Measurements from ENCODE around the gene C11orf52.
"Not testable (repeated sequence)": the region's sequence is repeated elsewhere in the genome, so short reads cannot be mapped to it uniquely, and the experiment has no call there.

The C11orf52 gene

DNA sequence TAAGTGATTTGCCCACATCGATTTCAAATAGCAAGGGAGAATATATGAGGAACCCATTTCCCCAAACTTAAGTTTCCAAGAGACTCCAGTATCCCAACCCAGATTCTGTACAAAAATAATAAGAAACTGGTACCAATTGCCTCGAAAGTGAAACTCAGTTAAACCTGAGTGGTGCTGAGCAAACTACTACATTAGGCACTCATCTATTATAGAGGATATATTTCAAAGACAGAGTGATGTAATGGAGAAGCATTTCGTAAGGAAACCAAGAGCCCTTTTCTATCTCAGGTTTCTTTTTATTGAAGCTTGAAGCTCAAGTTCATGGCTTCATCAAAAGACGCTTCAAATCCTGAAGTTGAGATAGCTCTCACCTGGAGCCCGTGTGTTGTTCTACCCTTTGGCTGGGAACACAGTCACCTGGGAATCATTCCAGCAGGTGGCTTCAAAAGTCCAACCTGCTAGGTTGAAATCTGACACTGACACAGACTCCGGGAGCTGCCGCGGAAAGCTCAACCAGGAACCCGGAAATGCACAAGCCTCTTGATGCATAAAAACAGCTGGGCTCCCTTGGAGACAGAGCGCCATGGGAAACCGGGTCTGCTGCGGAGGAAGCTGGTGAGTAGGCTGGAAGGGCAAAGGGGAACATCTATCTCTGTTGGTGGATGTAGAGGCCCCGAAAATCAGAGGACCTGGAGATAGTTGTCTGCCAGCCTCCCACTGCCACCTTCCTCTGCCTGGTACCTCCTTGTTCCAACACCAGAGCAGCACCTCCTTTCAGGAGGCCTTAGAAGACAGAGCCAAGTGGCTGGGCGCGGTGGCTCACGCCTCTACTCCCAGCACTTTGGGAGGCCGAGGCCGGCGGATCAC is at the start of gene C11orf52:
TSS of gene C11orf52 (plus strand) at position 524 of the 867 bp plus-strand sequence. CDS start at position 584, 60 bp downstream.
- DNase-seq (ENCODE audit: low read depth), result no peak

- no peak for DNase-seq (ENCODE audit: low read depth)
Measured at GRCh38 chr11:111870113-111870512, 48.6 kb upstream of the C11orf52 start.

DNA sequence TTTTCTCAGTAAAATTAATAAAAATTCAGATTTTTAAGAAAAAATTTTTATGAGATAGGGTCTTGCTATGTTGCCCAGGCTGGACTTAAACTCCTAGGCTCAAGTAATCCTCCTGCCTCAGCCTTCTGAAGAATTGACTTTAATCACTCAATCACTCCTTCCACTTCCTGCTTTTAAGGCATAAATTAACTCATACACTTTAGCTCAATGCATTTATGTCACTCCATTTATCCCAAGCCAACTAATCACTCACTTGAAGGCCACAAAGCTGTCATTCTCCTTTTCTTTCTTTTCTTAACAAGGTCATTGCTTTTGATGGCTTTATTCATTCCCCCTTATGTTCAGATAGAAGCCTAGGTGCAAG is 48.2 kb upstream of the C11orf52 start:
- no peak for DNase-seq (ENCODE audit: low read depth)

DNA sequence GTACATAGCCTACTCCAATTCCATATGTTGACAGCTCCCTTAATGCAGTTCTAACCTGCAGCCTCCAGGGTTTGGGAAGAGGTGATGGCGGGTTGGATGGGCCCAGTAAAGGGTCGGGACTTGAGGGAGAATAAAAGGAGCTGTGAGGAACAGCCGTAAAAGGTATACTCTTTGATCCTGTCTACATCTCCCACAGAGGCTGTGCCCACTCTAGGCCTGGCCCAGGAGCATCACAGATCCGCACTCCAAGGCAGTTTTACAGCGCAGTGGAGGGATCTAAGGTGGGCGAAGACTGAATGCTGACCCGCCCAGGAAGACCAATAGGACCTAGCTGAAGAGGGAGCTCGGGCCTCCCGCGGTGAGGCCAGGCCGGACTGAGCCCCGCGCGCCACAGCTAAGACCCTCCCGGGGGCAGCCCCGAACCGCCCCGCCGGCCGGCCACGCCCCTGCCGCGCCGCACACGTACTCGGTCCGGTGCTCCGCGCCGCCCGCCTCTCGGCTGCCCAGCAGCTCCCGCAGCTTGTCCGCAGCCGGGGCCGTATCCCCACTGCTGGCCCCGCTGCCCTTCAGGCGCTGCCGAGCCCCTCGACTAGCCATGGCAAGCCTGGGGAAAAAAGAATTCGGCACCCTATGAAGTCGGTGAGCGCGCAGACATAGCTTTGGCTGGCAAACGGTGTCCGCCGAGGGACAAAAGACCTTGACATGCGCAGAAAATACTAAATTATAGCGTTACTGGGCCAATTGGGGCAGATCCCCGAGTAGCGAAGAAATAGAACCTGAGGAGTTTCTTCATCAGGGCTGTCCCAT is 47.6 kb upstream of the C11orf52 start, which contains the start of gene ALG9:
TSS of gene ALG9 (minus strand) at position 696 of the 807 bp plus-strand sequence. CDS start at position 597, 99 bp downstream.
- DNase-seq (ENCODE audit: low read depth), result peak; percentile 66

GRCh38 chr11:111871693-111872161 is 47.0 kb upstream of the C11orf52 start:
- no peak for DNase-seq (ENCODE audit: low read depth)

- DNase-seq (ENCODE audit: low read depth), result no peak
Measured at GRCh38 chr11:111878385-111878848, 40.3 kb upstream of the C11orf52 start.

DNA sequence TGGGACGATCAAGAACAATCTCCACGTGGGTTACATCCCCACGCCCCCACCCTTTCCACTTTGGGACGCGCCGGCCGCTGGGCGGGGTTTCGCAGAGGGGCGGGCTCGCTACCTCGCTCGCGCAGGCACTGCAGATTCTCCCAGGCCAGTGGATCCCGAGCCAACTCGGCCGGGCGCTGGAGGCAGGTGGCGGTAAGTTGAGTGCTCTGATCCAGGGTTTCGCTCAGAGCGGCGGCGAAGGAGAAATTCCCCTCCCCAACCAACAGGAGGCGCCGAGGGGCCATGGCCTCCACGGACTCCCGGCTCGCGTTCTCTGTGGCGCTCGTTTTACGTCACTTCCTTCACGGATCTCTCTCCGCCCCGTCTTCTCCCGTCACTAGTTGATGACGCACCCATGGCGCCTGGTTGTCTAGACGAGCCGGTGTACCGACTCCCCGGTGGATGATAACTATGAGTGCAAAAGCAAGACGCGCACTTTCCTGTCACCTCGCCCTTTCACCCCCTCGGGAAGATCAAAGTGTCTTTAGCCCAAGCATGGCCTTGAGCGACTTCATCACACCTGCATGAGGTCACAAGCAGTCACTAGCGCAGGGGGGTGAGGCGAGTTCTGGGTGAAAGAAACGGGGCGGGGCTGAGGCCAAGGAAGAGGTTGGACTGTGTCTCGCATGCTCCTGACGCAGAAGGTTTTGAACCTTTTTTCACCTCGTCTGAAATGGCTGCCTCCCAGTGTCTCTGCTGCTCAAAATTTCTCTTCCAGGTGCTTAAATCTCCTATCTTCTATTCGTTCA is 39.7 kb upstream of the C11orf52 start, which contains the start of the genes CFAP68 and FDXACB1:
TSS of gene CFAP68 (plus strand) at position 693 of the 788 bp plus-strand sequence. CDS start at position 713, 20 bp downstream.
TSS of gene FDXACB1 (minus strand) at position 317 of the 788 bp plus-strand sequence. CDS start at position 284, 33 bp downstream.
- DNase-seq (ENCODE audit: low read depth), result peak; percentile 93

GRCh38 chr11:111879637-111879960 is 39.1 kb upstream of the C11orf52 start:
- DNase-seq (ENCODE audit: low read depth), result no peak

GRCh38 chr11:111882202-111882601 is 36.5 kb upstream of the C11orf52 start:
- DNase-seq (ENCODE audit: low read depth), result no peak

GRCh38 chr11:111885053-111885452 is 33.7 kb upstream of the C11orf52 start:
- DNase-seq (ENCODE audit: low read depth), result not testable (repeated sequence)

DNA sequence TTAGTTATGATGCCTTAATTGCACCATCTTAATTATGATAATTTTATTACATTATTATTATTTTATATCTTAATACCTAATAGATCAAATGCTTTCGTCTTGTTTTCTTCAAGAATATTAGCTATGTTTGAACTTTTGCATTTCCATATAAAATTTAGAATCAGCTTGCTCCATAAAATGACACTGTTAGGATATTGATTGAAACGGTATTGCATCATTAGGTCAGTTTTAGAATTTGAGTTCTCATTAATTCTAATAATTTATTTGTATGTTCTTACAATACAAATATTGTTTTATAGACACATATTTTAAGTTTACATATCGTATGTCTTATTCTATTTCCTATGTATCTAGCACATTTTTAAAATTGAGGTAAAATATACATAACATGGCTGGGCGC is 32.7 kb upstream of the C11orf52 start:
- no peak for DNase-seq (ENCODE audit: low read depth)

- no peak for DNase-seq (ENCODE audit: low read depth)
Measured at GRCh38 chr11:111886844-111887243, 31.9 kb upstream of the C11orf52 start.

GRCh38 chr11:111905411-111905810 is 13.3 kb upstream of the C11orf52 start:
- no peak for DNase-seq (ENCODE audit: low read depth)

DNA sequence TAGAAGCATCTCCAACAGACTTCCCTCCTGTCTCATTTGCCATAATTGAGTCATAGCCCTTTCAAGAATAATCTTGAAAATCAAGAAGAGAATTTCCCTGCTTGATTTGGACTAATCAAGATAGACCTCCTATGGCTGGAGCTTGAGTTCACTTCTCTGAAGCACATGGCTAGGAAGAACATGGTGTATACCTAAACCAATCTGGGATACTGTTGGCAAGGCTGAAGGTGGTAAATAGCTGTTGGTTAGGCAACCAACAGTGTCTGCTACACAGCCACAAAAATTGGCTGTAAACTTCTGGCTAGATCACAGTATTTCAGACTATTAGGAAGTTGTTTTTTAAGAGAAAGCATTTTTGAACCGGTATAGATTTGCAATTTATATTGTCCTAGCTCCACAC is 12.0 kb upstream of the C11orf52 start:
- DNase-seq (ENCODE audit: low read depth), result no peak

GRCh38 chr11:111908639-111909305 is 9.9 kb upstream of the C11orf52 start:
- no peak for DNase-seq (ENCODE audit: low read depth)

- no peak for DNase-seq (ENCODE audit: low read depth)
Measured at GRCh38 chr11:111909378-111909777, 9.3 kb upstream of the C11orf52 start.

- no peak for DNase-seq (ENCODE audit: low read depth)
Measured at GRCh38 chr11:111910676-111911562, 7.8 kb upstream of the C11orf52 start.

GRCh38 chr11:111911563-111912401 is 6.9 kb upstream of the C11orf52 start, which contains the start of gene CRYAB:
TSS of gene CRYAB (minus strand) at chr11:111911770. CDS start at chr11:111911724, 46 bp downstream.
- no peak for DNase-seq (ENCODE audit: low read depth)

DNA sequence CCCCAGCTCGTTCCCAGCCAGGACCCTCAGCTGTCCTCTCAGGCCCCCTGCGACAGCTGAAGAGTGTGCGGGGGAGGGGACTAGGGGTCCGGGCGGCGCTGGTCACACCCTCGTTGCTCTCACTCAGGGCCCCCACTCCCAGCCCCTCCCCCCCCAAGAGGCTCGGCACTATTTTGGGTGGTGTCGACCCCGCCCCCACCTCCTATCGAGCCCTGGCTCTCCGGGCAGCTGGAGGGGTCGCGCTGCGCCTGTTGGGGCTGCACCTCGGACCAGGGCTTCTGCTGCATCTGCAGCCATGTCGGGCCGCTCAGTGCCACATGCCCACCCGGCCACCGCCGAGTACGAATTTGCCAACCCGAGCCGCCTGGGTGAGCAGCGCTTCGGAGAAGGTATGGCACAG is 6.2 kb upstream of the C11orf52 start, which contains the start of gene HSPB2:
TSS of gene HSPB2 (plus strand) at position 200 of the 400 bp plus-strand sequence. CDS start at position 296, 96 bp downstream.
- DNase-seq (ENCODE audit: low read depth), result no peak
